HG03520 (cell line): ENCODE results near the gene VAV2.
"Not testable (repeated sequence)": the region's sequence is repeated elsewhere in the genome, so short reads cannot be mapped to it uniquely, and the experiment has no call there.

Experiments used
- ATAC-seq: cut with Tn5 transposase; IDR thresholded peaks from one replicate; pipeline ENCODE4 v1.9.1; 2021; ENCODE audit warnings: mild to moderate bottlenecking, moderate library complexity; ENCODE audit not compliant: unreplicated experiment

Gene VAV2

DNA sequence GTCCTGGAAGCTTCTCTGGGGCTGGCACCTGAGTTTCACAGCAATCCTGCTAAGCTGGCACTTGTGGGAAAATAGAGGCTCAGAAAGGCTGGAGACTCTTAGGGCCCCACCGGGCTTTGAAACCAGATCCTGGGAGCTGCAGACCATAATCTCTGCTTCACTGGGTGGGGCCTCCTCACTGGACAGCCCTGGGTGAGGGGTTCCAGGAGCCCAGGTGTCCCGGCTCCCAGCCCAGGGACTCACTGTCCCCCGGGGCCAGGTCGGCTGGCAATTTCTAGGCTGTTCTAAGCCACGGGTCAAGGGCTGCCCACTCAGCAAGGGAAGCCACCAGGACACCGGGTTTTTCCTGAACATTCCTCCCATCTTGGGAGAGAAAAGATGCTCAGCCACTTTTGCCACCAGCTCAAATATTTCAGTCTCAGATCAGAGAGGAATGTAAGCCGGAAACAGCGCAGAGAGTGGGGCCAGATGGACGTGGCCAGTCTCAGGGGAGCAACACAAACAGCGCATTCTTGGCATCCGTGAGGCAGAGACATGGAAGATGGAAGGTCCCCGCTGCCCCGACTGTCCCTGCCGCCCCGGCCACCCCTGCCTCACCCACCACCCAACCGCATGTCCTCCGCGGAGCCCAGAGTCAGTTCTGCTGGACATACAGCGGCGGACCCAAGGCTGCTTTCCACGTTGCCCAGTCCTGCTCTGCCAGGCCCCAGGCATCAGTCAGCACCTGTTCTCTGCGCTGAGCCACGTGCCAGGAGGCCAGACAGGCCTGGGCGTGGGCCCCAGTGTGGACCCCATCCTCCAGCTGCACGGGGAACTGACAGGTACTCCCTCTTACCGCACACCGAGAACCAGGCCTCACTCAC, 72.6 kb downstream of the VAV2 start:
- ATAC-seq: no peak

DNA sequence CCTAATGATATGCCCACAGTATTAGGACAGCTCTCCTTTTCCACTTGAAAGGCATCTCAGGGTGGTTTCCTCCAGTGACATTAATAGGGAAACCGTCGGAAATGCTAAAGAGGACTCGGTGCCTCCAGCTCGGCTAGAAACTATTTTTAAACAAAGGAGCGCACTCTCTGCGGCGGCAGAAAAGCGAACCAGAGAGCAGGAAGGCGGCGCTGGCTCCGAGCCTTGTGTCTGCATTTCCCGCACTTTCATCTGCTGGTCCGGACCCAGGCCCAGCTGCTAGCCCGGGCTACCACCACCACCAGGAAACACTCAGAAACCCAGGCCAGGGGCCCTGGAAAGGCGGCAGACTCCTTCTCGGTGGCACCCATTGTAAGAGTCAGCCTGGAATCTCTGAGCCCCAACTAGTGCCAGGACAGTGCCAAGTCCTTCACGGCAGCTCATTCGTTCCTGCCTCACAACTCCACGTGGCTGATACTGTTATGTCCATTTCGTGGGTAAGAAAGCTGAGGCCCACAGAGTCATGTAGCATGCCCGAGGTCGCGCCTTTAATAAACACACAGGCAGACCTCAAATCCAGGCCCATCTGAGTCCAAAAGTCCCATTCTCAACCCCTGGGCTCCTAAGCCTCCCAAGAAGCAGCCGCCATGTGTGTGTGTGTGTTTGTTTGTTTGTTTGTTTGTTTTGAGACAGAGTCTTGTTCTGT, 73.9 kb downstream of the VAV2 start:
- ATAC-seq: no peak

DNA sequence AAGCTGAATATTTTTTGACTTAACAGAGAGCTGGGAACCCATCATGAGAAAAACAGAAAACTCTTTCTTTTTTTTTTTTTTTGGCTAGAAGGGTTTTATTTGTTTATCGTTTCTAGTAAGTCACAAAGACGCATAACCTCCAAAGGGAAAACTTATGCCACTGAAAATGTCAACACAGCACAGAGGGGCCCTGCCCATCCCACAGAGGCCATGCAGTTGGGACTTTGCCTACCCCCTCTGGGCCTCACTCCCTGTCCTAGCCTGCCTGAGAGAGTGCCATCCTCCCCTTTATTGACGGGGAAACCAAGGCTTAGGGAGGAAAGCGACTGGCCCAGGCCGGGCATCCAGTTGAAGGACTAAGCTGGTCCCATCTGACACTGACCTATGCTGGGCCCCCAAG, 74.7 kb downstream of the VAV2 start:
- no peak for ATAC-seq

DNA sequence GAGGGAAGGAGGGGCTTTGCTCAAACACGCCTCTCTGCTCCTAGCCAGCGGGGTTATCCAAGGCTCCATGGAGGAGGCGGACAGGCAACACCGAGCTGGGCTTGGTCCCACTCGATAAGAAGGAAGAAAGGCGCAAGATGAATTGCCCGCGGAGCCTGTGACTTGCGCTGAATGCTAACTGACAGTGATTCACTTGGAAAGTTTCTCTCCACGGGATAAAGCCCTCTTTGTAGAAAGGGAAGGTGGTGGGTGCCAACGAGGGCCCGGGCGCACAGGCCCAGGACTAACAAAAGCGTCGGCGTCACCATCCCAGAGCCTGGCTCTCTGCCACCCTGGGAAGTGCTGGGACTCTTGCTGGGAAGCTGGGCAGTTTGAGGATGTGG, 76.0 kb downstream of the VAV2 start:
- no peak for ATAC-seq

DNA sequence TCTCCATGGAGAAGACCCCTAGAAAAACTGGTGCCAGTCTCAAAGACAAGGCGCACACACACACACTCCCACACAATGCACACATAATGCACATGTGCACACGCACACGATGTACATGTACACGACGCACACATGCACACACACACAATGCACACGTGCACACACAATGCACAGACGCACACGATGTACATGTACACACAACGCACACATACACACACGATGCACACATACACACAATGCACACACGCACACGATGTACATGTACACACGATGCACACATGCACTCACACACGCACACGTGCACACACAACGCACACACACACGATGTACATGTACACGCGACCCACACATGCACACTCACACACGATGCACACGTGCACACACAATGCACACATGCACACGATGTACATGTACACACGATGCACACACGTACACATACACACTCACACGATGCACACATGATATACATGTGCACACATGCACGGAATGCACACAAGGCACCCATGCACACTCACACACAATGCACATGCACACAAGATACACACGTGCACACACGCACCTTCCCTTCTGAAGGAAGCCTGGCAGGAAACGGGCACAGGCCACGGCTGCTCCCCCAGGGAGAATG, 76.5 kb downstream of the VAV2 start:
- ATAC-seq: no peak

DNA sequence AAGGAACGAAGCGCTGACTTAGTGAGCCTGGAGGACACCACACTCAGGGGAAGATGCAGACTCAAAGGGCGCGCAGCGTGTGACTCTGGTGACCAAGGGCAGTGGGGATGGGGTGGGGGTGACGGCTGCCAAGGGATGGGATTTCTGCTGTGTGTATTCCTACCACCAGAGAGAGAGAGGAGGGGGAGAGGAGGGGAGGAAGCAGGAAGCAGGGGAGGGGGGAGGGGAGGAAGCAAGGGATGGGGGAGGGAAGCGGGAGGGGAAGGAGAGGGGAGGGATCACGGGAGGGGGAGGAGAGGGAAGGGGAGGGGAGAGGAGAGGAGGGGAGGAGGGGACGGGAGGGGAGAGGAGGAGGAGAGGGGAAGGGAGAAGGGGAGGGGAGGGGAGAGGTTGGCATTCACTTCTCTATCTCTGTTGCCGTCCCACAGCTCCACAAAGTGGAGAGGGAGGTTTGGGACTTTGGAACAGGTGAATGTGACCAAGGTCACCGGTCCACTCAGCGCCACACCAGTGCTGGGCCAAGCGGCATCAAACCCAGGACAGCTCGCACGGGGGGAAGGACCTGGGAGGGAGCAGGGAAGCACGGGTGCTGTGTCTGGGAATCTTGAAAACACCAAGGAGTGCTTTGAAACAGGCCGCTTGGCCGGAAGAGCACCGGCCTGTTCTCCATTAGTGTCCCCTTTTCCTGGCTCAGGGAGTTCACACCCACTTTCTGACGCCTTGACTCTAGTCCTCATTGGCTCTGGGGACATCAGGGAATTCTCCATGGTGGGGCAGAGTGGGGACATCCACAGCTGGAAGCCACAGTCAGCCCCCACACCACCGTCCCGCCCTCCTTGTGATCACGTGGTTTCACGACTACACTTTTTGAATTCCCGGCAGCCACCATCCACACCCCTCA, 77.4 kb downstream of the VAV2 start:
- ATAC-seq: no peak

DNA sequence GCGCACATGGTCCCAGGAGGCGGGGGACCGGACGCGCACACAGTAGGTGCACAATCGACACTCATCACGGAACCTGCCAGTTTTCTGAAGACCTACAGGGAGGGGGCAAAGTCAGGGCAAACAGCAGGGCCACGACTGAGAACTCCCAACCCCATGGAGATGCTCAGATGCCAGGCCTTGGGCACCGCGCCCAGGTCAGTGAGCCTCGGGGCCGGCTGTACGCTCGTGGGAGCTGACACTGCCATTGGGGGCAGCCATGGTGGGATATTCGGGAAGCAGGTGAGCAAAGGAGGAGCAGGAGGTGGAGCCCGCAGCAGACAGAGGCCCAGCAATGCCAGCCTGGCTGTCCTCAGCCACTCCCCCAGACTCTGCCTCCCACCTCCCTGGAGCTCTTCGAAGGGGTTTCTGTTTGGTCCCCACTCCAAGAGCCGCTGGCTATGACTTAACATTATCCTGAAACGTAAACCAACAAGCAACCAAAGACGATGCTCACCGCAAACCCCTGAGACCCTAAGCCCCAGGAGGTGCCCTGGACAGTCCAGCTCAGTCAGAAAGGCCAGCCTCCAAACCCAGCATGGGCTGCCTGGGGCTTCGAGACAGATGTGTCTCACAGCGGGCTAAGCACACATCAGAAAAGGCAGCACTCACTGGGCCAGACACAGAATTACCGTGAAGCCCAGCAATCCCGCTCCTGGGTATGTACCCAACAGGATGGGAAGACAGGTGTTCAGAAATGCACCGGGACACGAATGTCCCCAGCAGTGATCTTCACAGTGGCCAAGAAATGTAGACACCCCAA, 78.4 kb downstream of the VAV2 start:
- ATAC-seq: no peak

DNA sequence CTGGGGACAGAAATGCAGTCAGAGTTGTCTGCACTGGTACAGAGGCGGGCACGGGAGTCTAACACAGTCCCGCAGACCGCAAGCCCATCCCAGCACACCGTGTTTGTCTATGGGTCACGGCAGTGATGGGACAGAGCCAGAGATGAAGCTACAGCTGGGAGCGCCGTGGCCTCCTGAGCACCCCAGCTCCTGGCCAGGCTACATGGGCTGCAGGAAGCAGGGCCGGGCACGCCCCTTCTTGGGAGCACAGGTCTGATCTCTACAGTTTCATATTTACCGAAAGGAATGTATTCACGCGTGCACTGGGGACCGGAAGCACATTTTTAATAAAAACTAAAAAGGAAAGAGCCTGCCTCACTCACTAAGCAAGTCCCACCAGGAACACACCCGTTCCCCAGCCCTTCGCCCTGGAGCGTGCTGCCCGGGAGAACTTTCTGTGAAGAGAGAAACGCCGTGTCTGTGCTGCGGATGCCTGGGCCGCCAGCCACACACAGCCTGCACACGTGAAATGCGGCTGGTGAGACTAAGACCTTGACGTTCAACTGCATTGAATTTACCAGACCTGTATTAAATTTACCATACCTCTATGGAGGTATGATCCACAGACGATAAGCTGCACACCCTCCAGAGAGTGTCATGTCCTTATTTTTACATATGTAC, 81.1 kb downstream of the VAV2 start:
- ATAC-seq: no peak

DNA sequence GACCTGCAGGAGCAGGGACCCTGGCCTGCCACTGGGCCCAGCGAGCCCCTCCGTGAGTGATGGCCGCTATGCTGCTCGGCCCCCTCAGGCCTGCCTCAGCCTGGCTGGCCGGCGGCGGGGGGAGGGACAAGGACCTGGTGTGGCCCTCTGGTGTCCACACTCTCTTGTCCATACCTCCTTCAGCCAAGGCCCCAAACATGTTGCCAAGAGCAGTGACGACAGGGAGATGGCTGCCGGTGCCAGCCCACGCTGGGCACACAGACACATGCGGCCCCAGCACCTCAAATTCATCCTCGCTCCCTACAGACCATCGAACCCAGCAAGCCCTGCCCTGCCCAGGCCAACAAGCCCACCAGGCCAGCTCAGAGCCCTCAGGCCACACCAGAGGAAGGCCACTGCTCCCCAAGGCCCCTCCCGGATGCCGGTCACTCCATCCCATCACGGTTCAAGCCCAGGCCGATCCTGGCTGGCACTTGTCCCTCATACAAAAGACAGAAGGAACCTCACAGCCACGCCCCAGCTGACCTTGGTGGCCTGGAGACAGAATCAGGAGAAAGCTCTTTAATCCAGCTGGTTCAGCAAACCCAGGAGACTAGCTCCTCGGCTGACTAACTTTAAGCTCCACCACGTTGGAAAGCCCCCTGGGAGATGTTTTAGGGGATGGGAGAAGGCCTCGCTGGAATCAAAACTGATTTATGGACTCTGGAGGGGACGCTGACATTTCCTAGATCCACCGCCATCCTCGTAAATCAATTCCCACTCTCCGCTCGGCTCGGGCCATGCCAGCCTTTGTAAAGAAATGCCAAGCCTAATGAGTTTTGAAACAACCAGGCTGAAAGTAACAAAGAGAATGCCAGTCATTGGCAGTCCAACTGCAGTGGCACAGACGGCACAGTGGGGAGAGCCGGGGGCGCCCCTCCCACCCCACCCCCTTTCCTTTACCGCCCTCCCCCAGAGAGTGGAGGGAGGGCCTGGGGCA, 84.9 kb downstream of the VAV2 start:
- ATAC-seq: no peak

DNA sequence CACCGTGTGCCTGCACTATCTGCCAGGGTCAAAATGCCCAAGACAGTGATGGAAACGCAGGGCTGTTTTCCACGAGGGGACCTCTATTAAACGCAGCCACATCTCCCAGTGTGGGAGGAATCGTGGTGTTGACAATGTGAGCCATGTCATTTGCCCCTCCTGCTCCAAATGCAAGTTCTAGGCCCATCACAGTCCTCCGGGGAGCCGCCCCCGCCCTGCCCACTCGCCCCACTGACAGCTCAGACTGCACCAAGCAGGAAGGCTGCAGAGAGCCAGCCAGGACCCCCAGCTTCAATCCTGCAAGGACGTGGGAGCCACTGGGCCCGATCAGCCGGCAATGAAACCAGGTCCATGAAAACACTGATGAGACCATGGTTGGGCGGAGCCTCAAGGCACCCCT, 85.9 kb downstream of the VAV2 start:
- no peak for ATAC-seq

DNA sequence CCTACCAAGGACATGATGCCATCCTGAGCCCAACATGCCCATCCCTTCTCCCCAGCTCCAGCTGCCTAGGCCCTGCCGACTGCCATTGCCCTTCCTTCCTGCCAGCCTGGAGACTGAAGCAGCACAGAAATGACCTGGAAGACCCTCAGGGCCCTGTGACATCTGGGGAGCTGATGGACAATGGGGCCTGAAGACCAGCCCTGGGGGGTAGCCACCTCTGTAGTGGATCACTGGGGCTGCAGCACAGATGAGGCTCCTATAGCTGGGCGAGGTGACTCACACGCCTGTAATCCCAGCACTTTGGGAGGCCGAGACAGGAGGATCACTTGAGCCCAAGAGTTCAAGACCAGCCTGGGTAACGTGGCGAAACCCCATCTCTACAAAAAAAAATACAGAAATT, 86.6 kb downstream of the VAV2 start:
- ATAC-seq: no peak

DNA sequence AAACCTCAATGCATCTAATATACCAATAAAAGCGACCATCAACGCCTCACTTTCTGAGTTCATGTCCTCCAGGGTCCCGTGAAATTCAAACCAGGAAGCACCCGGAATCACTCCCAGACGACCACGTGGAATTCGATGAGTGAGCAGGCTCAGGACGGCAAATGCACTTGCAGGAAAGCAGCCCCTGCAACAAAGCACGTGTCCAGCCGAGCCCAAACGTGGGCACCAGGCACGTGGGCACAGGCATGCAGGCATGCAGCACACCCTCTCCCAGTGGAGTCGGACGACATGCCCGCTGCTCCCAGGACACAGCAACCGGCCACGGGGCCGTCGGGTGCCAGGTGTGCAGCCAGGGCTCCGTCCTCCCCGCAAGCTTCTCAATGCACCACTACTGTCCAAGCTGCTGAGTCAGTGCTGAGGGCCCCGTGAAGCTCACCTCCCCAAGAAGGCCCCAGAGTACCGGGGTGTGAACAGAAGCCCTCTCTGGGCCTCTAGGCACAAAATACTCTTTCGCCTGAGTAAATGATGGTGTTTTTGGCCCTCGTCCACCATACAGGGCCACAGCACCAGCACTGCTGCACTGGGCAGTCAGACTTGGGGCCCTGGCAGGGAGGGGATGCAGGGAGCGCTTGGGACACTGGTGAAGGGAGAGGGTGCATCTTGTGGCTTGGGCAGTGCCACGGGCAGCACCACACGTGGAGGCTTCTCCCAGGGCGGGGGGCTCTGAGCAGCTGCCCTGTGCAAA, 87.6 kb downstream of the VAV2 start:
- no peak for ATAC-seq

DNA sequence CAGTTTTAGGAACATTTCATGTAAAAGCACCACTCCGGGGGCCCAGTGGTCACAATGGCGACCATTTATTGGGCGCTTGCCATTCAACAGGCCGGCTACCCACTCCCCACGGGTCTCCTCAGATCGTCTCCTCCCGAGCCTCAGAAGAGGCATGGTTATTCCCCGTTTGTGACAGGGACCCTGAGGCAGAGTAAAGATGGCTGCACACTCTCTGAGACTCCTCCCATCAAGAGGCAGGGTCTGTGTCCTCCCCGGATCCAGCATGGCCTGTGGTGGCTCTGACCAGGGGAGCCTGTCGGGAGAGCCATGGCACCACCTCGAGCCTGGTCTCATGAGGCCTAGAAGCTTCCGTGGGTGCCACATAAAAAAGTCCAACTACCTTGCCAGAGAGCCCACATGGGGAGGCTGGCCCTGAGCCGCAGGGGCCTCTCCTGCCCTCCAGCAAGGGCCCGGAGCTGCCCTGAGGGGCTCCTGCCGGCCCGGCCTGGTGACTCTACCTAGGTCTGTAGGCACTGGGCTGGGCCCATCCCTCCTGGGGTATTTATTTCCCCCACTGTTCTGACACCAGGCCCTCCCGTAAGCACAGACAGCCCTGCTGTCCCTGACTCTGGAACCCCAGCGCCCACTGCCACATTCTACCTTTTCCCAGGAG, 90.8 kb downstream of the VAV2 start:
- ATAC-seq: no peak

DNA sequence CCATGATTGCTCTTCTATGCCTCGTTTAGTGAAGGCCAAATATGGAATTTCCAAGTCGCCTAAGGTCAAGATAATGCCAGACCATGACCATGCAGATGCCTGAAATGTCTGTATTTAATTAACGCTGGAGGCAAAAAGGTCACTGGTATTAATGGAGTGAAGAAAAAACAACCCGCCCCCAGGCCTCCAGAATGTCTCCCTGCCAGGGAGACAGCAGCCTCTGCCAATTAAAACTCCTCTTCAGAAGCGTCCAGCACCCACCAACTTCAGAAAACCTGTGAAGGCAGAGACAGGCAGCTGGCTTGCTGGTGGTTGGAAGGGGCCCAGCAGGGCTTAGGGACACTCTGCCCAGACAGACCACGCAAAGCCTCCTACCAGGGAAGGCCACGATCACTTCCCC, 94.4 kb downstream of the VAV2 start:
- no peak for ATAC-seq

DNA sequence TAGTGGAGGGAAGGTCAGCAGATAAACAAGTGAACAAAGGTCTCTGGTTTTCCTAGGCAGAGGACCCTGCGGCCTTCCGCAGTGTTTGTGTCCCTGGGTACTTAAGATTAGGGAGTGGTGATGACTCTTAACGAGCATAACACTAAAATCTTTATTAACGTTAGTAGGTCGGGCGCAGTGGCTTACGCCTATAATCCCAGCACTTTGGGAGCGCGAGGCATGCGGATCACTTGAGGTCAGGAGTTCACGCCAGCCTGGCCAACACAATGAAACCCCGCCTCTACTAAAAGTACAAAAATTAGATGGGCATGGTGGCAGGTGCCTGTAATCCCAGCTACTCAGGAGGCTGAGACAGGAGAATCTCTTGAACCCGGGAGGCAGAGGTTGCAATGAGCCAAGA, 96.1 kb downstream of the VAV2 start:
- not testable (repeated sequence) for ATAC-seq

DNA sequence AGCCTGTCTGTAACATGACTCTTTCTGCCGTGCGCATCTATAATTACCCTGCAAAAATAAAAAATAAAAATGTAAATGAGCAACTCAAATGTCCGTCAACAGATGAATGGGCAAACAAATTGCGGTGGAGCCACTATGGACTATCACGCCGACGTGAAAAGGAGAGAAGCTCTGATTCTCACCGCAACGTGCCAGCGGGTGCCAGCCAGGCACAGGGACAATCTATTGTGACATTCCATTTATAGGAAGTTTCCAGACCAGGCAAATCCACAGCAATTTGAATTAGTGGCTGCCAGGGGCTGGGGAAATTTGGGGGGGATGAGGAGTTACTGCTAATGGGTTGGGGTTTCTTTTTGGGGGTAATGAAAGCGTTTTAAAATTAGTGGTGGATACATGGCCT, 96.8 kb downstream of the VAV2 start:
- ATAC-seq: no peak
